GM12892 (cell line): ENCODE data around the gene POU2F3.

Experiments
- DNase-seq: peaks from one replicate; pipeline ENCODE4 v3.0.0; 2011; ENCODE audit not compliant: insufficient read length
- FAIRE-seq: peaks from 2 replicates; lab custom pipeline; 2011; peaks lifted over from hg19 to GRCh38; lab: Jason Lieb, UNC
- POLR2A ChIP-seq: IDR thresholded peaks from 2 replicates; pipeline ENCODE4 v1.6.1; 2011; ENCODE audit warnings: low read depth, low read length, control low read depth
- POLR2AphosphoS5 ChIP-seq: IDR thresholded peaks from 2 replicates; pipeline ENCODE4 v1.6.1; 2011; ENCODE audit warnings: low read depth, low read length, control low read depth
- TAF1 ChIP-seq: IDR thresholded peaks from 2 replicates; pipeline ENCODE4 v1.6.1; 2011; ENCODE audit warnings: low read depth, mild to moderate bottlenecking, control low read depth, low read length, borderline replicate concordance

POU2F3 gene

GRCh38 chr11:120333801-120334200, 93.9 kb downstream of the POU2F3 start:
- TF ChIP-seq POLR2A (no peak), POLR2AphosphoS5 (no peak), TAF1 (no peak)
- FAIRE-seq (no peak), DNase-seq (no peak)

GRCh38 chr11:120334332-120334731, 94.4 kb downstream of the POU2F3 start:
- FAIRE-seq (no peak), DNase-seq (no peak)
- TF ChIP-seq POLR2A (no peak), POLR2AphosphoS5 (no peak), TAF1 (no peak)

- TF ChIP-seq POLR2AphosphoS5 (no peak), TAF1 (no peak), POLR2A (no peak)
- peak; percentile 29 for DNase-seq
- peak; percentile 67 for FAIRE-seq
Measured at GRCh38 chr11:120334894-120335462, 95.0 kb downstream of the POU2F3 start.

GRCh38 chr11:120335556-120335907, 95.6 kb downstream of the POU2F3 start:
- FAIRE-seq, result no peak
- TF ChIP-seq POLR2A, result no peak
- no peak for TF ChIP-seq TAF1
- peak; percentile 46 for DNase-seq

GRCh38 chr11:120335908-120336640, 96.1 kb downstream of the POU2F3 start, which contains the start of gene ARHGEF12:
TSS of gene ARHGEF12 (plus strand) at chr11:120336413. CDS start at chr11:120337244, 831 bp downstream.
- TF ChIP-seq POLR2A (peak; percentile 66; the same call in 1 of the 2 replicates), TAF1 (peak; percentile 45; the same call in 1 of the 2 replicates), POLR2AphosphoS5 (no peak)
- DNase-seq (peak; percentile 84), FAIRE-seq (peak; percentile 99)

GRCh38 chr11:120336641-120337354, 96.9 kb downstream of the POU2F3 start:
- FAIRE-seq, result no peak
- DNase-seq, result peak; percentile 53
- no peak for TF ChIP-seq POLR2A
- no peak for TF ChIP-seq POLR2AphosphoS5
- no peak for TF ChIP-seq TAF1

- TF ChIP-seq TAF1 (no peak), POLR2AphosphoS5 (no peak), POLR2A (no peak)
- FAIRE-seq (peak; percentile 33), DNase-seq (no peak)
Measured at GRCh38 chr11:120337355-120338106, 97.6 kb downstream of the POU2F3 start.

GRCh38 chr11:120338107-120338933, 98.4 kb downstream of the POU2F3 start:
- TF ChIP-seq TAF1 (no peak), POLR2AphosphoS5 (no peak), POLR2A (no peak)
- no peak for DNase-seq
- peak; percentile 9 for FAIRE-seq

- DNase-seq (no peak), FAIRE-seq (peak; percentile 65)
- TF ChIP-seq TAF1 (no peak), POLR2A (no peak), POLR2AphosphoS5 (no peak)
Measured at GRCh38 chr11:120339394-120339890, 99.5 kb downstream of the POU2F3 start.

- DNase-seq (no peak), FAIRE-seq (no peak)
- TF ChIP-seq POLR2A, result no peak
- TF ChIP-seq TAF1, result no peak
- no peak for TF ChIP-seq POLR2AphosphoS5
Measured at GRCh38 chr11:120340529-120340928, 100.6 kb downstream of the POU2F3 start.
